Omental fat pad (tissue), 4 donors: Measurements from ENCODE around the gene ARID3B. TPM values are rescaled to one million over a fixed set of nuclear protein-coding genes. Genes with fewer than 3 reads are reported as not detected.
A peak's percentile ranks its signal among the peaks of the same experiment; 100 is the strongest.

Experiments used
- ATAC-seq: fragments of 150-250 bp; one replicate; pipeline ENCODE4 v1.9.1; 2016; ENCODE audit warnings: mild to moderate bottlenecking, moderate library complexity; ENCODE audit not compliant: low FRiP score
- DNase-seq: peaks from one replicate; pipeline ENCODE4 v3.0.0-alpha.2; 2019; ENCODE audit warnings: low spot score
- CTCF ChIP-seq, 3 donors: fragments of 450-650 bp; IDR thresholded peaks; one replicate each; pipeline ENCODE4 v1.5.1; 2016 to 2017; ENCODE audit warnings: antibody characterized with exemption in 3 of 3, mild to moderate bottlenecking in 3 of 3, moderate library complexity in 2 of 3
- total RNA-seq, 4 donors: library from RNA; depleted of rRNA; stranded (reverse); fragments of >200 nt; gene quantifications; one replicate each; pipeline ENCODE4 v1.1.0, GENCODE V29; 2016

Gene ARID3B
- 10 to 100 TPM in 1 of 4 donors, 1 to 10 TPM in 3; 2.2 to 16.9 (median 4.3) TPM for total RNA-seq

GRCh38 chr15:74540761-74541493, at the start of gene ARID3B:
ARID3B (plus strand) TSS chr15:74541220; CDS start chr15:74543937, 2,717 bp downstream.
- peak; percentile 82 for DNase-seq
- peak; percentile 99 for ATAC-seq
- no peak for TF ChIP-seq CTCF (IDR thresholded peaks at IDR 0.05)

GRCh38 chr15:74496648-74497047, 44.4 kb upstream of the ARID3B start:
- DNase-seq, result no peak
- no peak for TF ChIP-seq CTCF (IDR thresholded peaks at IDR 0.05)
- no peak for ATAC-seq

- DNase-seq (no peak), ATAC-seq (no peak)
- no peak for TF ChIP-seq CTCF (IDR thresholded peaks at IDR 0.05)
Observed at GRCh38 chr15:74497584-74497983, 43.4 kb upstream of the ARID3B start.

- TF ChIP-seq CTCF (IDR thresholded peaks at IDR 0.05), result no peak
- ATAC-seq (no peak), DNase-seq (no peak)
Observed at GRCh38 chr15:74499366-74499765, 41.7 kb upstream of the ARID3B start.

- TF ChIP-seq CTCF (IDR thresholded peaks at IDR 0.05), result no peak
- no peak for ATAC-seq
- DNase-seq, result no peak
Observed at GRCh38 chr15:74500401-74500800, 40.6 kb upstream of the ARID3B start.

- no peak for ATAC-seq
- DNase-seq, result no peak
- TF ChIP-seq CTCF (IDR thresholded peaks at IDR 0.05), result no peak
Observed at GRCh38 chr15:74502301-74502700, 38.7 kb upstream of the ARID3B start.

- no peak for ATAC-seq
- no peak for TF ChIP-seq CTCF (IDR thresholded peaks at IDR 0.05)
- DNase-seq, result no peak
Observed at GRCh38 chr15:74504418-74504817, 36.6 kb upstream of the ARID3B start.
